SK-N-SH (cell line): Measurements from ENCODE around the gene WWOX. TPM values are rescaled to one million over a fixed set of nuclear protein-coding genes. Genes with fewer than 3 reads are reported as not detected.

ENCODE experiments used
- CTCF ChIA-PET: fragments of 300-600, 350-600 bp; formaldehyde crosslinking; extraction: SDS; loops from one replicate; lab custom pipeline; 2021; lab: Yijun Ruan, JAX
- POLR2A ChIA-PET: fragments of 350-600 bp; sonication (Branson Sonifier 250); formaldehyde crosslinking; extraction: SDS; loops from one replicate; lab custom pipeline; 2020; ENCODE audit warnings: antibody characterized with exemption, inconsistent platforms; lab: Yijun Ruan, JAX
- DNase-seq: peaks from one replicate; pipeline ENCODE4 v3.0.0; 2012
- H2AFZ ChIP-seq: fragments of 200-600 bp; sonication (generic); 2 replicates; pipeline ENCODE4 v1.8.1; 2016; ENCODE audit warnings: antibody characterized with exemption, mild to moderate bottlenecking, low read depth
- H3F3A ChIP-seq: fragments of 200-600 bp; sonication (generic); replicated peaks from 2 replicates; pipeline ENCODE3; 2016; ENCODE audit warnings: antibody characterized with exemption, mild to moderate bottlenecking; ENCODE audit not compliant: insufficient read depth
- H3K27ac ChIP-seq, 2 experiments: fragments of 200-500 bp in 1 of 2; fragments of 200-600 bp in 1 of 2; sonication (Bioruptor generic) in 1 of 2; sonication (generic), shearing (Covaris generic) in 1 of 2; 2 replicates each; pipeline versions ENCODE4 v1.5.1 to v1.6.1; 2014 to 2016; ENCODE audit warnings: low read depth in 2 of 2, inconsistent platforms in 1 of 2, low read length in 1 of 2, mild to moderate bottlenecking in 1 of 2, mixed read lengths in 1 of 2
- H3K27me3 ChIP-seq: fragments of 200-600 bp; sonication (generic), shearing (Covaris generic); 2 replicates; pipeline ENCODE4 v1.6.1; 2016; ENCODE audit warnings: mixed run types; ENCODE audit not compliant: insufficient read depth
- H3K36me3 ChIP-seq, 2 experiments: fragments of 200-500 bp in 1 of 2; fragments of 200-600 bp in 1 of 2; sonication (Bioruptor generic) in 1 of 2; sonication (generic) in 1 of 2; replicated peaks in 1 of 2; 2 replicates each; pipeline versions ENCODE3 to v1.5.1; 2014 to 2016; ENCODE audit warnings: low read length in 1 of 2, mild to moderate bottlenecking in 1 of 2; ENCODE audit not compliant: insufficient read depth in 2 of 2, control insufficient read depth in 1 of 2
- H3K4me1 ChIP-seq, 2 experiments: fragments of 200-500 bp in 1 of 2; fragments of 200-600 bp in 1 of 2; sonication (Bioruptor generic) in 1 of 2; sonication (generic), shearing (Covaris generic) in 1 of 2; 2 replicates each; pipeline versions ENCODE4 v1.5.1 to v1.6.1; 2014 to 2016; ENCODE audit warnings: low read depth in 1 of 2, low read length in 1 of 2, mixed run types in 1 of 2; ENCODE audit not compliant: insufficient read depth in 2 of 2, control insufficient read depth in 1 of 2
- H3K4me2 ChIP-seq: fragments of 200-600 bp; sonication (generic), shearing (Covaris generic); 2 replicates; pipeline ENCODE4 v1.6.1; 2017; ENCODE audit warnings: mixed run types
- H3K4me3 ChIP-seq, 2 experiments: fragments of 200-500 bp in 1 of 2; fragments of 200-600 bp in 1 of 2; sonication (Bioruptor generic) in 1 of 2; sonication (generic), shearing (Covaris generic) in 1 of 2; 2 replicates each; pipeline versions ENCODE4 v1.5.1 to v1.8.1; 2014 to 2016; ENCODE audit warnings: low read depth in 2 of 2, inconsistent platforms in 1 of 2, low read length in 1 of 2, mild to moderate bottlenecking in 1 of 2, mixed read lengths in 1 of 2, moderate library complexity in 1 of 2
- H3K79me2 ChIP-seq: fragments of 200-600 bp; sonication (generic); 2 replicates; pipeline ENCODE4 v1.8.1; 2017; ENCODE audit warnings: mild to moderate bottlenecking; ENCODE audit not compliant: insufficient read depth
- H3K9ac ChIP-seq: fragments of 200-600 bp; sonication (generic); 2 replicates; pipeline ENCODE4 v1.6.1; 2017; ENCODE audit warnings: mixed run types
- H3K9me2 ChIP-seq: fragments of 200-600 bp; sonication (generic); 2 replicates; pipeline ENCODE4 v1.6.1; 2017; ENCODE audit warnings: mixed run types
- H3K9me3 ChIP-seq: fragments of 200-600 bp; sonication (generic); 2 replicates; pipeline ENCODE4 v1.6.1; 2017; ENCODE audit warnings: mixed run types, mild to moderate bottlenecking, moderate library complexity
- H4K20me1 ChIP-seq: fragments of 200-600 bp; sonication (generic); 2 replicates; pipeline ENCODE4 v1.6.1; 2017; ENCODE audit warnings: mild to moderate bottlenecking, mixed run types; ENCODE audit not compliant: insufficient read depth
- CHD2 ChIP-seq: fragments of 150-350 bp; IDR thresholded peaks from 2 replicates; pipeline ENCODE4 v1.6.1; 2018; ENCODE audit warnings: low read length; ENCODE audit not compliant: partially characterized antibody
- ELF1 ChIP-seq: IDR thresholded peaks from 2 replicates; pipeline ENCODE4 v1.4.0; 2012
- EP300 ChIP-seq, 2 experiments: IDR thresholded peaks; 2 replicates each; pipeline versions ENCODE4 v1.4.0 to v1.6.1; 2012; ENCODE audit warnings: borderline replicate concordance in 1 of 2, low read depth in 1 of 2, low read length in 1 of 2
- FOXJ3 ChIP-seq: sonication (generic); formaldehyde crosslinking; IDR thresholded peaks from 2 replicates; pipeline ENCODE4 v1.5.1; 2020; ENCODE audit warnings: mild to moderate bottlenecking, missing genetic modification reagents
- GABPA ChIP-seq: IDR thresholded peaks from 2 replicates; pipeline ENCODE4 v1.4.0; 2012; ENCODE audit warnings: low read depth, mild to moderate bottlenecking
- GATA2 ChIP-seq: sonication (generic); formaldehyde crosslinking; IDR thresholded peaks from 2 replicates; pipeline ENCODE4 v1.5.0; 2020; ENCODE audit warnings: mild to moderate bottlenecking, missing genetic modification reagents
- MXI1 ChIP-seq: IDR thresholded peaks from 2 replicates; pipeline ENCODE4 v1.6.1; 2012; ENCODE audit warnings: mild to moderate bottlenecking, low read depth, low read length, improper control_type of control experiment
- POLR2AphosphoS5 ChIP-seq: IDR thresholded peaks from 2 replicates; pipeline ENCODE4 v1.6.1; 2012; ENCODE audit warnings: low read depth, low read length
- RCOR1 ChIP-seq: fragments of 150-350 bp; IDR thresholded peaks from 2 replicates; pipeline ENCODE4 v1.6.1; 2017; ENCODE audit warnings: antibody characterized with exemption, low read length
- SIN3A ChIP-seq: IDR thresholded peaks from 2 replicates; pipeline ENCODE4 v1.6.1; 2012; ENCODE audit warnings: low read depth, mild to moderate bottlenecking, low read length, moderate library complexity, borderline replicate concordance
- TEAD4 ChIP-seq: IDR thresholded peaks from 2 replicates; pipeline ENCODE4 v1.4.0; 2012; ENCODE audit warnings: mild to moderate bottlenecking, borderline replicate concordance; ENCODE audit not compliant: insufficient read depth
- YY1 ChIP-seq: IDR thresholded peaks from 2 replicates; pipeline ENCODE4 v1.4.0; 2012; ENCODE audit warnings: low read depth, mild to moderate bottlenecking
- WGBS: methylation state at CpG from one replicate; pipeline ENCODE4 v1.1.6; 2017; ENCODE audit warnings: low lambda C conversion rate; 5-methylcytosine and 5-hydroxymethylcytosine counted together
- polyA plus RNA-seq, 3 experiments: library from polyadenylated mRNA; depleted of rRNA; stranded (reverse); fragments of >200 nt; gene quantifications; 2 replicates each; pipeline ENCODE4 v1.2.3, GENCODE V29; 2012
- TF ChIP-seq, protein P1 (sequence below): IDR thresholded peaks from 2 replicates; pipeline ENCODE4; 2012
- TF ChIP-seq, protein P2 (sequence below): IDR thresholded peaks from 2 replicates; pipeline ENCODE4 v1.6.1; 2012; ENCODE audit warnings: mild to moderate bottlenecking, low read depth, low read length, moderate library complexity
- TF ChIP-seq, protein P3 (sequence below): fragments of 150-350 bp; IDR thresholded peaks from 2 replicates; pipeline ENCODE4 v1.6.1; 2017; ENCODE audit warnings: antibody characterized with exemption, low read length, low read depth, borderline replicate concordance

WWOX gene
- polyA plus RNA-seq, 1 of the 3 experiments (the other 2 are of a cell fraction), result 10.8 TPM

DNA sequence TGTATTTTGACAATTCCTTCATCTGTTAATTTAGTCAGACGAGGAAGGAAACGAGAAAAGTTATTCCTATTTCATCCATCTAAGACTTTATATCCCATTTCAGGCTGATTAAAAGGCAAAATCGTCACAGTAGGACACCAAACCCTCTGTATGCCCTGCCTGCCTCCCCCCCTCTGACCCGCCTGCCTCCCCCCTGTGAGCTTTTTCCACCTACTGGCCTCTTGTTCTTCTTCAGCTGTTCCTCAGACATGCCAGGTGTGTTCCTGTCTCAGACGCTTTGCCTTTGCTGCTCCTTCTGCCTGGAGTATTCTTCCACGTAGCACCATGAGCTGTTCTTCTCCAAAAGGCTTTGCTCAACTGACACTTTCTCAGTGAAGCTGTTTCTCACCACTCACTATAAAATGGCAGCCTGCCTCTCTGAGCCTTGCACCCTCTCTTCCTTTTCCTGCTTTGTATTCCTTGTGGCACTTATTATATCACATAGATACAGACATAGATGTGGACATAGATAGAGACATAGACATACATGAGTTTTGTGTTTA lies 777.7 kb downstream of the WWOX start:
- DNase-seq, result no peak
- H3K9me3 ChIP-seq, result peaks cover 3% of the 10 kb centered on the region; the same call in 1 of the 2 replicates
- H3K27me3 ChIP-seq, result no peaks in the 10 kb centered on the region
- H4K20me1 ChIP-seq, result no peaks in the 10 kb centered on the region
- H3K9ac ChIP-seq, result no peak overlapping the region
- H3K4me3 ChIP-seq, result no peak overlapping the region
- H3F3A ChIP-seq, result no peaks in the 10 kb centered on the region
- ChIA-PET POLR2A (no interaction called here), CTCF (no interaction called here)
- no peak overlapping the region for H3K27ac ChIP-seq
- no peaks in the 10 kb centered on the region for H3K79me2 ChIP-seq
- no peaks in the 10 kb centered on the region for H3K9me2 ChIP-seq
- no peaks in the 10 kb centered on the region for H3K4me1 ChIP-seq
- H3K36me3 ChIP-seq, result no peaks in the 10 kb centered on the region
- no peak overlapping the region for H2AFZ ChIP-seq
- no peak for TF ChIP-seq RCOR1
- no peak for TF ChIP-seq POLR2AphosphoS5
- TF ChIP-seq CHD2, result no peak
- TF ChIP-seq, protein P1, sequence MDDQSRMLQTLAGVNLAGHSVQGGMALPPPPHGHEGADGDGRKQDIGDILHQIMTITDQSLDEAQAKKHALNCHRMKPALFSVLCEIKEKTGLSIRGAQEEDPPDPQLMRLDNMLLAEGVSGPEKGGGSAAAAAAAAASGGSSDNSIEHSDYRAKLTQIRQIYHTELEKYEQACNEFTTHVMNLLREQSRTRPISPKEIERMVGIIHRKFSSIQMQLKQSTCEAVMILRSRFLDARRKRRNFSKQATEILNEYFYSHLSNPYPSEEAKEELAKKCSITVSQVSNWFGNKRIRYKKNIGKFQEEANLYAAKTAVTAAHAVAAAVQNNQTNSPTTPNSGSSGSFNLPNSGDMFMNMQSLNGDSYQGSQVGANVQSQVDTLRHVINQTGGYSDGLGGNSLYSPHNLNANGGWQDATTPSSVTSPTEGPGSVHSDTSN, result no peak
- no peak for TF ChIP-seq TEAD4
- TF ChIP-seq YY1, result no peak
- no peak for TF ChIP-seq ELF1
- no peak for TF ChIP-seq MXI1
- 40% methylated on average over 6 of the region's 6 CpGs for WGBS
- no peak overlapping the region for H3K4me2 ChIP-seq

DNA sequence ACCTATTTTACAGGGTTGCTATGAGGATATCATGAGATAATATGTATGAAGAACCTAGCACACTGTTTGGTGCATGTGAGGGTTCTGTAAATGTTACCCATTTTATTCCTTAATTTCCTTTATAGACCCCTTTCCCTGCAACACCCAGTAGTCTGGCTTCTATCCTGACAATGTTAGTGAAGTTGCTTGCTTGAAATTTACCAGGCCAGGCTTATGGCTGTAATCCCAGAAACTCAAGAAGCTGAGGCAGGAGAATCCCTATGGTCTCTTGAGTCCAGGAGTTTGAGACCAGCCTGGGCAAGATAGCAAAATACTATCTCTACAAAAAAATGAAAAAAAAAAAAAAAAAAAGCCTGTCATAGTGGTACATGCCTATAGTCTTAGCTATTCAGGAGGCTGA lies 779.1 kb downstream of the WWOX start:
- ChIA-PET CTCF (interaction anchor here (0.6 to 0.8 kb wide), 2 partner anchors 38 to 42 kb away, joined by 3 read pairs; no protein-coding TSS in a partner anchor), POLR2A (no interaction called here)
- no peaks in the 10 kb centered on the region for H3K9me2 ChIP-seq
- H3K9me3 ChIP-seq, result no peaks in the 10 kb centered on the region
- no peak for DNase-seq
- no peak overlapping the region for H3K9ac ChIP-seq
- H3K27me3 ChIP-seq, result no peaks in the 10 kb centered on the region
- H3K79me2 ChIP-seq, result no peaks in the 10 kb centered on the region
- H3F3A ChIP-seq, result no peaks in the 10 kb centered on the region
- no peak overlapping the region for H3K4me3 ChIP-seq
- H3K27ac ChIP-seq, result no peak overlapping the region
- H3K4me1 ChIP-seq, result no peaks in the 10 kb centered on the region
- no peak overlapping the region for H2AFZ ChIP-seq
- no peak overlapping the region for H3K4me2 ChIP-seq
- no peak for TF ChIP-seq SIN3A
- TF ChIP-seq, all 33 proteins: peak for 0
- Histone ChIP-seq H3K36me3 (no peaks in the 10 kb centered on the region), H4K20me1 (no peaks in the 10 kb centered on the region)

DNA sequence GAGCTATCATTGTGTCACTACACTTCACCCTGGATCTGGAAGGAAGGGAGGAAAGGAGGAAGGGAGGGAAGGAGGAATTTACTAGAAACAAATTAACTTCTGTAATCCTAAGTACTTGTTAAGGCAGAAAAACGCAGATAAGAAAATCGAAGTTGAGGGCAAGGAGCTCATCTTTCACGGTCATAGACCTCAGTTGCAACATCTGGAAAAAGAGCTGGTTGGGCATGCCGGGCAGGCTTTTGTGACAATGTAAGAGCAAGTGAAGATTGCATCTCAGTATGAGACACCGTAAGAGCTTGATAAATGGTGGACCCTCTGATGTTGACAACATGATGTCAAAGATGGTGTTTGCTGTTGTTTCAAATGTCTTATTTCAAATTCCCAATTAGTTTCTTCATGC lies 779.6 kb downstream of the WWOX start:
- H3K36me3 ChIP-seq, result no peaks in the 10 kb centered on the region
- ChIA-PET CTCF (interaction anchor here (0.6 kb wide), 1 partner anchor 42 kb away, joined by 3 read pairs; no protein-coding TSS in a partner anchor), POLR2A (no interaction called here)
- H3K4me3 ChIP-seq, result no peak overlapping the region
- H3K4me2 ChIP-seq, result no peak overlapping the region
- no peaks in the 10 kb centered on the region for H3K9me2 ChIP-seq
- H2AFZ ChIP-seq, result no peak overlapping the region
- no peak overlapping the region for H3K9ac ChIP-seq
- H3K27me3 ChIP-seq, result no peaks in the 10 kb centered on the region
- no peaks in the 10 kb centered on the region for H3K79me2 ChIP-seq
- H3K4me1 ChIP-seq, result no peaks in the 10 kb centered on the region
- H4K20me1 ChIP-seq, result no peaks in the 10 kb centered on the region
- no peak for DNase-seq
- no peaks in the 10 kb centered on the region for H3K9me3 ChIP-seq
- TF ChIP-seq FOXJ3 (CRISPR knock-in tag), result no peak
- TF ChIP-seq SIN3A, result no peak
- no peak for TF ChIP-seq GABPA
- TF ChIP-seq EP300 (IDR thresholded peaks at IDR 0.05; ENCODE audit: borderline replicate concordance in 1 of 2, low read depth in 1 of 2, low read length in 1 of 2), result no peak
- TF ChIP-seq, protein P2, sequence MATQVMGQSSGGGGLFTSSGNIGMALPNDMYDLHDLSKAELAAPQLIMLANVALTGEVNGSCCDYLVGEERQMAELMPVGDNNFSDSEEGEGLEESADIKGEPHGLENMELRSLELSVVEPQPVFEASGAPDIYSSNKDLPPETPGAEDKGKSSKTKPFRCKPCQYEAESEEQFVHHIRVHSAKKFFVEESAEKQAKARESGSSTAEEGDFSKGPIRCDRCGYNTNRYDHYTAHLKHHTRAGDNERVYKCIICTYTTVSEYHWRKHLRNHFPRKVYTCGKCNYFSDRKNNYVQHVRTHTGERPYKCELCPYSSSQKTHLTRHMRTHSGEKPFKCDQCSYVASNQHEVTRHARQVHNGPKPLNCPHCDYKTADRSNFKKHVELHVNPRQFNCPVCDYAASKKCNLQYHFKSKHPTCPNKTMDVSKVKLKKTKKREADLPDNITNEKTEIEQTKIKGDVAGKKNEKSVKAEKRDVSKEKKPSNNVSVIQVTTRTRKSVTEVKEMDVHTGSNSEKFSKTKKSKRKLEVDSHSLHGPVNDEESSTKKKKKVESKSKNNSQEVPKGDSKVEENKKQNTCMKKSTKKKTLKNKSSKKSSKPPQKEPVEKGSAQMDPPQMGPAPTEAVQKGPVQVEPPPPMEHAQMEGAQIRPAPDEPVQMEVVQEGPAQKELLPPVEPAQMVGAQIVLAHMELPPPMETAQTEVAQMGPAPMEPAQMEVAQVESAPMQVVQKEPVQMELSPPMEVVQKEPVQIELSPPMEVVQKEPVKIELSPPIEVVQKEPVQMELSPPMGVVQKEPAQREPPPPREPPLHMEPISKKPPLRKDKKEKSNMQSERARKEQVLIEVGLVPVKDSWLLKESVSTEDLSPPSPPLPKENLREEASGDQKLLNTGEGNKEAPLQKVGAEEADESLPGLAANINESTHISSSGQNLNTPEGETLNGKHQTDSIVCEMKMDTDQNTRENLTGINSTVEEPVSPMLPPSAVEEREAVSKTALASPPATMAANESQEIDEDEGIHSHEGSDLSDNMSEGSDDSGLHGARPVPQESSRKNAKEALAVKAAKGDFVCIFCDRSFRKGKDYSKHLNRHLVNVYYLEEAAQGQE, result no peak
- TF ChIP-seq POLR2AphosphoS5, result no peak
- TF ChIP-seq, protein P3, sequence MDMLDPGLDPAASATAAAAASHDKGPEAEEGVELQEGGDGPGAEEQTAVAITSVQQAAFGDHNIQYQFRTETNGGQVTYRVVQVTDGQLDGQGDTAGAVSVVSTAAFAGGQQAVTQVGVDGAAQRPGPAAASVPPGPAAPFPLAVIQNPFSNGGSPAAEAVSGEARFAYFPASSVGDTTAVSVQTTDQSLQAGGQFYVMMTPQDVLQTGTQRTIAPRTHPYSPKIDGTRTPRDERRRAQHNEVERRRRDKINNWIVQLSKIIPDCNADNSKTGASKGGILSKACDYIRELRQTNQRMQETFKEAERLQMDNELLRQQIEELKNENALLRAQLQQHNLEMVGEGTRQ, result no peak
- no peak for TF ChIP-seq GATA2 (CRISPR knock-in tag)
- no peak for TF ChIP-seq YY1
- WGBS, result 60% methylated on average over 5 of the region's 5 CpGs
- H3K27ac ChIP-seq, result no peak overlapping the region
- H3F3A ChIP-seq, result no peaks in the 10 kb centered on the region
